ENCODE data around the gene FBXO41.

The FBXO41 gene

GRCh38 chr2:73292906-73293533, 8.7 kb upstream of the FBXO41 start:
- Mint-ChIP-seq H3K9me3 (no peaks in the 10 kb centered on the region), H3K27ac (no peak overlapping the region), H3K4me3 (peak overlapping the region; percentile 84), H3K27me3 (peaks cover 51% of the 10 kb centered on the region), H3K4me1 (peaks cover 15% of the 10 kb centered on the region), H3K36me3 (no peaks in the 10 kb centered on the region)
- no peak for ATAC-seq

GRCh38 chr2:73292316-73292905, 8.1 kb upstream of the FBXO41 start:
- Mint-ChIP-seq H3K4me3 (peak overlapping the region; percentile 12), H3K27ac (no peak overlapping the region), H3K9me3 (no peaks in the 10 kb centered on the region), H3K36me3 (no peaks in the 10 kb centered on the region), H3K4me1 (peaks cover 15% of the 10 kb centered on the region), H3K27me3 (peaks cover 45% of the 10 kb centered on the region)
- no peak for ATAC-seq

GRCh38 chr2:73291461-73292315, 7.4 kb upstream of the FBXO41 start:
- Mint-ChIP-seq H3K27me3 (peaks cover 38% of the 10 kb centered on the region), H3K4me3 (peak overlapping the region; percentile 75), H3K36me3 (no peaks in the 10 kb centered on the region), H3K4me1 (peaks cover 18% of the 10 kb centered on the region), H3K27ac (peak overlapping the region; percentile 51), H3K9me3 (no peaks in the 10 kb centered on the region)
- ATAC-seq: no peak

- H3K4me3 Mint-ChIP-seq: peak overlapping the region; percentile 75
- H3K9me3 Mint-ChIP-seq: no peaks in the 10 kb centered on the region
- peaks cover 32% of the 10 kb centered on the region for H3K27me3 Mint-ChIP-seq
- H3K27ac Mint-ChIP-seq: peak overlapping the region; percentile 51
- no peaks in the 10 kb centered on the region for H3K36me3 Mint-ChIP-seq
- H3K4me1 Mint-ChIP-seq: peaks cover 24% of the 10 kb centered on the region
- no peak for ATAC-seq
Observed at GRCh38 chr2:73291093-73291460, 6.8 kb upstream of the FBXO41 start.

GRCh38 chr2:73290049-73290839, 6.0 kb upstream of the FBXO41 start:
- no peak for ATAC-seq
- Mint-ChIP-seq H3K9me3 (no peaks in the 10 kb centered on the region), H3K27ac (no peak overlapping the region), H3K27me3 (peaks cover 23% of the 10 kb centered on the region), H3K36me3 (no peaks in the 10 kb centered on the region), H3K4me3 (no peak overlapping the region), H3K4me1 (peaks cover 32% of the 10 kb centered on the region)

- H3K9me3 Mint-ChIP-seq: no peaks in the 10 kb centered on the region
- no peak overlapping the region for H3K4me3 Mint-ChIP-seq
- peaks cover 37% of the 10 kb centered on the region for H3K4me1 Mint-ChIP-seq
- peaks cover 18% of the 10 kb centered on the region for H3K27me3 Mint-ChIP-seq
- no peak overlapping the region for H3K27ac Mint-ChIP-seq
- no peak for ATAC-seq
- no peaks in the 10 kb centered on the region for H3K36me3 Mint-ChIP-seq
Observed at GRCh38 chr2:73289304-73289703, 5.0 kb upstream of the FBXO41 start.

GRCh38 chr2:73286134-73286655, 1.9 kb upstream of the FBXO41 start:
- Mint-ChIP-seq H3K4me3 (no peak overlapping the region), H3K27ac (no peak overlapping the region)
- no peak for ATAC-seq

GRCh38 chr2:73285159-73285739, 971 bp upstream of the FBXO41 start:
- Mint-ChIP-seq H3K36me3 (peaks cover 4% of the 10 kb centered on the region), H3K4me1 (peaks cover 32% of the 10 kb centered on the region), H3K27ac (peak overlapping the region; percentile 79), H3K9me3 (no peaks in the 10 kb centered on the region), H3K27me3 (no peaks in the 10 kb centered on the region), H3K4me3 (peak overlapping the region; percentile 69)
- ATAC-seq: peak; percentile 92

More at GRCh38 chr2:73286134-73286655, 1.9 kb upstream of the FBXO41 start:
- Mint-ChIP-seq H3K36me3 (no peaks in the 10 kb centered on the region), H3K4me1 (peaks cover 37% of the 10 kb centered on the region), H3K27me3 (peaks cover 7% of the 10 kb centered on the region), H3K9me3 (no peaks in the 10 kb centered on the region)

- peaks cover 41% of the 10 kb centered on the region for H3K4me1 Mint-ChIP-seq
- H3K27ac Mint-ChIP-seq: peak overlapping the region; percentile 79
- no peaks in the 10 kb centered on the region for H3K9me3 Mint-ChIP-seq
- H3K4me3 Mint-ChIP-seq: peak overlapping the region; percentile 69
- no peaks in the 10 kb centered on the region for H3K27me3 Mint-ChIP-seq
- H3K36me3 Mint-ChIP-seq: peaks cover 15% of the 10 kb centered on the region
- ATAC-seq: peak; percentile 21
Observed at GRCh38 chr2:73283545-73284295, 558 bp downstream of the FBXO41 start.

- no peaks in the 10 kb centered on the region for H3K9me3 Mint-ChIP-seq
- H3K36me3 Mint-ChIP-seq: peaks cover 20% of the 10 kb centered on the region
- H3K4me3 Mint-ChIP-seq: peak overlapping the region; percentile 69
- peak overlapping the region; percentile 79 for H3K27ac Mint-ChIP-seq
- H3K4me1 Mint-ChIP-seq: peaks cover 46% of the 10 kb centered on the region
- no peak for ATAC-seq
- H3K27me3 Mint-ChIP-seq: no peaks in the 10 kb centered on the region
Observed at GRCh38 chr2:73282924-73283544, 1.2 kb downstream of the FBXO41 start.

- H3K4me3 Mint-ChIP-seq: no peak overlapping the region
- no peaks in the 10 kb centered on the region for H3K27me3 Mint-ChIP-seq
- peaks cover 27% of the 10 kb centered on the region for H3K36me3 Mint-ChIP-seq
- ATAC-seq: no peak
- H3K9me3 Mint-ChIP-seq: no peaks in the 10 kb centered on the region
- H3K4me1 Mint-ChIP-seq: peaks cover 39% of the 10 kb centered on the region
- no peak overlapping the region for H3K27ac Mint-ChIP-seq
Observed at GRCh38 chr2:73281244-73281643, 3.0 kb downstream of the FBXO41 start.

GRCh38 chr2:73279852-73280251, 4.4 kb downstream of the FBXO41 start:
- Mint-ChIP-seq H3K27me3 (no peaks in the 10 kb centered on the region), H3K4me3 (no peak overlapping the region), H3K4me1 (peaks cover 25% of the 10 kb centered on the region), H3K27ac (no peak overlapping the region), H3K36me3 (peaks cover 30% of the 10 kb centered on the region), H3K9me3 (no peaks in the 10 kb centered on the region)
- no peak for ATAC-seq

GRCh38 chr2:73272270-73272669, 12.0 kb downstream of the FBXO41 start:
- peaks cover 18% of the 10 kb centered on the region for H3K4me1 Mint-ChIP-seq
- H3K27me3 Mint-ChIP-seq: no peaks in the 10 kb centered on the region
- no peak overlapping the region for H3K27ac Mint-ChIP-seq
- no peak overlapping the region for H3K4me3 Mint-ChIP-seq
- ATAC-seq: no peak
- H3K36me3 Mint-ChIP-seq: peaks cover 31% of the 10 kb centered on the region
- H3K9me3 Mint-ChIP-seq: no peaks in the 10 kb centered on the region

Data from stimulated activated memory B cell treated with anti-CD40 and anti-IgM and Interleukin-4, amounts not matched to agents 10 μg/mL and 1 μg/mL and 100 μg/mL, for 72 hours (primary cell).